Activated CD4-positive, alpha-beta T cell treated with anti-CD3 and anti-CD28 coated beads for 36 hours (primary cell): Measurements from ENCODE around the gene AQP1. TPM values are rescaled to one million over a fixed set of nuclear protein-coding genes. Genes with fewer than 3 reads are reported as not detected.

Source experiments
- ATAC-seq: fragments of 200-7000 bp; cut with Tn5 transposase; one replicate; pipeline ENCODE4 v1.10.0; 2021; ENCODE audit warnings: mild to moderate bottlenecking, moderate library complexity
- CTCF ChIA-PET: fragments of 350-600 bp; sonication (Branson Sonifier 250); formaldehyde crosslinking; loops from one replicate; lab custom pipeline; 2021; ENCODE audit warnings: antibody characterized with exemption; lab: Charles Lee
- POLR2A ChIA-PET: fragments of 350-600 bp; sonication (Branson Sonifier 250); formaldehyde crosslinking; loops from one replicate; lab custom pipeline; 2021; ENCODE audit warnings: antibody characterized with exemption, inconsistent platforms; lab: Charles Lee
- DNase-seq: peaks from one replicate; pipeline ENCODE4 v3.0.0-alpha.2; 2020
- H3K27ac Mint-ChIP-seq: one replicate; pipeline ENCODE4 v1.8.0; 2021; ENCODE audit warnings: mixed read lengths
- H3K27me3 Mint-ChIP-seq: one replicate; pipeline ENCODE4 v1.8.0; 2021; ENCODE audit warnings: mixed read lengths
- H3K36me3 Mint-ChIP-seq: one replicate; pipeline ENCODE4 v1.8.0; 2021; ENCODE audit warnings: low read depth, mixed read lengths
- H3K4me1 Mint-ChIP-seq: one replicate; pipeline ENCODE4 v1.8.0; 2021; ENCODE audit warnings: mixed read lengths
- H3K4me3 Mint-ChIP-seq: one replicate; pipeline ENCODE4 v1.8.0; 2021; ENCODE audit warnings: mild to moderate bottlenecking, moderate library complexity, mixed read lengths
- H3K9me3 Mint-ChIP-seq: one replicate; pipeline ENCODE4 v1.8.0; 2021; ENCODE audit warnings: low read depth, mixed read lengths
- intact Hi-C, 2 experiments: fragments of 100-400 bp; cut with DNase I in 1 of 2; cut with micrococcal nuclease in 1 of 2; formaldehyde crosslinking; loops; one replicate each; pipeline versions ENCODE4 v1.14.2 to v1.15.1; 2022 to 2024; cut with DNase I, micrococcal nuclease
- total RNA-seq, 2 experiments: library from RNA; stranded (reverse); gene quantifications; one replicate each; pipeline ENCODE4 v1.2.3, GENCODE V29; 2021

Gene AQP1
- total RNA-seq, 2 experiments from 2014 or later, result 0.16 to 0.25 TPM

- Mint-ChIP-seq H3K4me3 (no peak overlapping the region), H3K36me3 (no peaks in the 10 kb centered on the region), H3K27ac (no peak overlapping the region), H3K27me3 (no peaks in the 10 kb centered on the region), H3K4me1 (no peaks in the 10 kb centered on the region), H3K9me3 (no peaks in the 10 kb centered on the region)
- POLR2A ChIA-PET, result no interaction called here
- intact Hi-C loops, result no loop called here
- CTCF ChIA-PET, result no interaction called here
- ATAC-seq (no peak), DNase-seq (no peak)
These were observed 38.4 kb upstream of the AQP1 start for GRCh38 chr7:30873207-30873606.

DNA sequence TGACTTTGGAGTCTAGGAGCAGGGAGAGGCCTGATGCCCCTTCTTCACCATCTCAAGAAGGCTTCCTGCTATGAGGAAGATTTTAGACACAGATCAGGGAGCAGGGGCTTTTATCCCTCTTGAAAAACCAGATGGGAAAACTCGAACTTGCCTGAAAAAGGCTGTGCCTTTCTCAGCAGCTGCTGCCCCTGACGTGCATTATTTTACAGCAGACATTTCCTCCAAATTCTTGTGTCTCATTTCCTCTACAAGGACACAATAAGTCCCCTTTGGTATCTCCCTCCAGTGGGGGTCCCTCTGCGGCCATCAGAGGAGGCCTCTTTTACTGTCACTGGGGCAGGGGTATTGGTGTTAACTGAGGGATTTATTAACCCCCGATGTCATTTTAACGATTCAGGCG, 38.0 kb upstream of the AQP1 start:
- intact Hi-C loops, result no loop called here
- DNase-seq (no peak), ATAC-seq (no peak)
- ChIA-PET CTCF (interaction anchor here (1.5 kb wide), 1 partner anchor 261 kb away, joined by 3 read pairs; no protein-coding TSS in a partner anchor), POLR2A (no interaction called here)
- Mint-ChIP-seq H3K27me3 (no peaks in the 10 kb centered on the region), H3K27ac (no peak overlapping the region), H3K36me3 (no peaks in the 10 kb centered on the region), H3K9me3 (no peaks in the 10 kb centered on the region), H3K4me3 (no peak overlapping the region), H3K4me1 (no peaks in the 10 kb centered on the region)

GRCh38 chr7:30874656-30875302, 36.9 kb upstream of the AQP1 start:
- ATAC-seq (no peak), DNase-seq (no peak)
- ChIA-PET POLR2A (no interaction called here), CTCF (interaction anchor here (0.9 to 1.5 kb wide), 2 partner anchors 29 to 259 kb away, joined by 3 read pairs; no protein-coding TSS in a partner anchor)
- Mint-ChIP-seq H3K27me3 (no peaks in the 10 kb centered on the region), H3K9me3 (no peaks in the 10 kb centered on the region), H3K4me3 (no peak overlapping the region), H3K27ac (no peak overlapping the region), H3K4me1 (no peaks in the 10 kb centered on the region), H3K36me3 (no peaks in the 10 kb centered on the region)
- intact Hi-C loops, result no loop called here

- Mint-ChIP-seq H3K27me3 (no peaks in the 10 kb centered on the region), H3K36me3 (no peaks in the 10 kb centered on the region), H3K4me1 (no peaks in the 10 kb centered on the region), H3K9me3 (no peaks in the 10 kb centered on the region), H3K27ac (no peak overlapping the region), H3K4me3 (no peak overlapping the region)
- no peak for DNase-seq
- ChIA-PET CTCF (interaction anchor here (0.7 to 0.8 kb wide), 2 partner anchors 58 to 61 kb away, joined by 3 read pairs; no protein-coding TSS in a partner anchor), POLR2A (no interaction called here)
- ATAC-seq, result no peak
- intact Hi-C loops, result no loop called here
These were observed 34.5 kb upstream of the AQP1 start for GRCh38 chr7:30877015-30877769.

DNA sequence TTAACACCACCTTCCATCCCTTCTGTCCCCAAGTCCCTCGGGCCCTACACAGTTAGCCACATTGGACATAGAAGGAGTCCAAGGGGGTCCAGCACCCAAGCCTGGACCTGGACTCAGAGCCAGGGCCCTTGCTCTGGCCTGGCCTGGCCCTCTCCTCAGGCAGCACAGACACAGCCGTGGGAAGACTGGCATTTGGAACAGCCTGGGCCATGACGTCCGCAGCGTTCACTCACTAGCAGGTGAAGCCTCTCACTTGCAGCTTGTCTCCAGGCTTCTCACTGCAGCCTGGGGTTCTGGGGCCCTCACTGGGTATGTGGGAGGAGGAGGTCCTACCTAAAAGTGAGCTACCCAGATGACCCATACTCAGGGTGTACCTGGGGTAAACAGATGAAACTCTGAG, 33.7 kb upstream of the AQP1 start:
- Mint-ChIP-seq H3K27ac (no peak overlapping the region), H3K27me3 (no peaks in the 10 kb centered on the region), H3K9me3 (no peaks in the 10 kb centered on the region), H3K4me3 (no peak overlapping the region), H3K36me3 (no peaks in the 10 kb centered on the region), H3K4me1 (no peaks in the 10 kb centered on the region)
- intact Hi-C loops, result no loop called here
- ChIA-PET POLR2A (no interaction called here), CTCF (interaction anchor here (0.8 kb wide), 1 partner anchor 60 kb away, joined by 3 read pairs; no protein-coding TSS in a partner anchor)
- DNase-seq (no peak), ATAC-seq (no peak)

DNA sequence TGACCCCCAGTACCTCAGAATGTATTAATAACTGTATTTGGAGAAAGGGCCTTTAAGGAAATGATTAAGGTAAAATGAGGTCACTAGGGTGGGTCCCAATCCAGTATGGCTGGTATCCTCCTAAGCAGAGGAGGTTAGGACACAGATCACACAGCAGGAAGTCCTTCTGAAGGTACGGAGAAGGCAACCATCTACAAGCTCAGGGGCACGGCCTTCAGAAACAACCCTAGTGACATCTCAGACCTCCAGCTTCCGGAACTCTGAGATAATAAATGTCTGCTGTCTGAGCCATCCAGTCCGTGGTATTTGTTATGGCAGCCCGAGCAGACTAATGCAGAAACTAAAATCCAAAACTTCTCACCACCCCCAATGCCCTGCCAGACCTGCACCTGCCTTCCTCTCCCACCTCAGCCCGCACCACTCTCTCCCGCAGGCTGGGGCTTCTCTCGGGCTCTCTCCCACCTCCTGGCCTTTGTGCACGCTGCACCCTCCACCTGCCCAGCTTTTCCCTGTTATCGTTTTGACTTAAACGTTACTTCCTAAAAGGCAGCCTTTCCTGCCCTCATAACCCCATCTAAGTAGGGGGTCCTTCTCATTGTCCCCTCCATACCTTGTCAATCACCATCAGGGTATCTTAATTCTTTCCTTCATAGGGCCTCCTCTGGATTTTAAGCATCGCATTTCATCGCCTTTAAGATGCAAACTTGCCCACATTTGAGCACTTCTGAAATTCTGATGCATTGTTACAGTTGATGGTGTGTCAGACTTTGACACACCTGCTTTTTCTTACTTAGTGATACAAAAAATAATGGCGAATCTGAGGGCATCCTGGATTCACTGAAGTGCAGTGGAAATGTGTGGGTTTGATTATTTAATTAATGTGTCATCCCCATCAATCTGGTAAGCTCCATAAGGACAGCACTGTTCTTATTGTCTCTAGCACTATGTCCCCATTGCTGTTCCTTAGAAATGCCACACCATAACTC, 32.2 kb upstream of the AQP1 start:
- ChIA-PET CTCF (no interaction called here), POLR2A (no interaction called here)
- intact Hi-C loops, result no loop called here
- Mint-ChIP-seq H3K27me3 (no peaks in the 10 kb centered on the region), H3K36me3 (no peaks in the 10 kb centered on the region), H3K4me1 (no peaks in the 10 kb centered on the region), H3K9me3 (no peaks in the 10 kb centered on the region), H3K27ac (no peak overlapping the region), H3K4me3 (no peak overlapping the region)
- ATAC-seq (no peak), DNase-seq (no peak)

DNA sequence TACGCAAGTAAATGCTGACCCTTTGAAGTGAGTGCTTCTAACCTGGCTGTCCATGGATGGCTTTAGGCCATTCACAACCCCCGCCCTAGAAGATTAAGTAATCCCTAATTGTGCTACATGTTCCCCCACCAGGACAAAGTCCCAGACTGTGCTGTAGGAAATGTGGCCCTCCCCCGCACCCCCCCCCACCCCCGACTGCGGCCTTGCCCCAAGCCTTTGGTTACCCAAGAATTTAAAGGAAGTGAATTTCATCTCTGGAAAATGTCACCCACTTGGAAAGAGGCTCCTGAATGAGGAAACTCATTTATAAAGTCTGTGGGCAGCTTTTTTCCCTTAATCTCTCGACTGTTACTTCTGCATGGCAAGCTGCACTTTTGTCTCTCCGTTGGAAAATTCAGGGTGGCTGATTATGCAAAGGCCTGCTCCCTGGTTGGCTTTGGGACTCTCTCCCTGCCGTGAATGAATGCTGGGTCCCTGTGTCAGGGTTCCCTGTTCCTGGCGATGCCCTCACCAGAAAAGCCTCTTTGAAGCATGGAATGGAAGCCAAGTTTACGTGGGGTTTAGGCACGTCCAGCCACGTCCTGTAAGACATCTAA, 31.4 kb upstream of the AQP1 start:
- H3K4me3 Mint-ChIP-seq, result no peak overlapping the region
- H3K27me3 Mint-ChIP-seq, result no peaks in the 10 kb centered on the region
- H3K4me1 Mint-ChIP-seq, result no peaks in the 10 kb centered on the region
- DNase-seq (no peak), ATAC-seq (no peak)
- H3K36me3 Mint-ChIP-seq, result no peaks in the 10 kb centered on the region
- H3K9me3 Mint-ChIP-seq, result no peaks in the 10 kb centered on the region
- ChIA-PET CTCF (no interaction called here), POLR2A (no interaction called here)
- H3K27ac Mint-ChIP-seq, result no peak overlapping the region
- intact Hi-C loops, result no loop called here

GRCh38 chr7:30880941-30881340, 30.7 kb upstream of the AQP1 start:
- Mint-ChIP-seq H3K4me1 (no peaks in the 10 kb centered on the region), H3K4me3 (no peak overlapping the region), H3K27ac (no peak overlapping the region), H3K9me3 (no peaks in the 10 kb centered on the region), H3K36me3 (no peaks in the 10 kb centered on the region), H3K27me3 (no peaks in the 10 kb centered on the region)
- intact Hi-C loops, result no loop called here
- DNase-seq (no peak), ATAC-seq (no peak)
- POLR2A ChIA-PET, result no interaction called here
- CTCF ChIA-PET, result no interaction called here

- intact Hi-C loops, result no loop called here
- Mint-ChIP-seq H3K36me3 (no peaks in the 10 kb centered on the region), H3K27ac (no peak overlapping the region), H3K4me3 (no peak overlapping the region), H3K4me1 (no peaks in the 10 kb centered on the region), H3K27me3 (no peaks in the 10 kb centered on the region), H3K9me3 (no peaks in the 10 kb centered on the region)
- ChIA-PET POLR2A (no interaction called here), CTCF (no interaction called here)
- no peak for ATAC-seq
- no peak for DNase-seq
These were observed 30.2 kb upstream of the AQP1 start for GRCh38 chr7:30881448-30881847.

DNA sequence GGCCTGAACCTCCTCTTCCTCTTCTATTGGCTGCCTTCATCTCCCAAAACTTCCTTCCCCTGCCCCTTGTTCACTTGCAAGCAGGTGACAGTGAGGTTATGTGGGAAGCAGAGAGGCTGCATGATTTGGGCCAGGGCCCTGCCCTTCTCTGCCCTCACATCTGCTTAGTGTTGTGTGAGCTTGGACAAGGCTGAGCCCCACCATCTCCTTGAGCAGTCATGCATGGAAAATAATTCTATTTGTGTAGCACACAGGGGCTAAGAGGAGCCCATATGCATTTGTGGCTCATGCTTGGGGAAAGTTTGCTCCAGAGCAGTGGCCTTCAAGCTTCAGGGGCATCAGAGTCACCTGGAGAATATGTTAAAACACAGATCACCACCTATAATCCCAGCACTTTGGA, 26.8 kb upstream of the AQP1 start:
- H3K36me3 Mint-ChIP-seq, result no peaks in the 10 kb centered on the region
- no peak for DNase-seq
- ChIA-PET CTCF (no interaction called here), POLR2A (no interaction called here)
- H3K27ac Mint-ChIP-seq, result no peak overlapping the region
- ATAC-seq, result no peak
- no peaks in the 10 kb centered on the region for H3K4me1 Mint-ChIP-seq
- H3K27me3 Mint-ChIP-seq, result no peaks in the 10 kb centered on the region
- no peak overlapping the region for H3K4me3 Mint-ChIP-seq
- intact Hi-C loops, result no loop called here
- H3K9me3 Mint-ChIP-seq, result no peaks in the 10 kb centered on the region

DNA sequence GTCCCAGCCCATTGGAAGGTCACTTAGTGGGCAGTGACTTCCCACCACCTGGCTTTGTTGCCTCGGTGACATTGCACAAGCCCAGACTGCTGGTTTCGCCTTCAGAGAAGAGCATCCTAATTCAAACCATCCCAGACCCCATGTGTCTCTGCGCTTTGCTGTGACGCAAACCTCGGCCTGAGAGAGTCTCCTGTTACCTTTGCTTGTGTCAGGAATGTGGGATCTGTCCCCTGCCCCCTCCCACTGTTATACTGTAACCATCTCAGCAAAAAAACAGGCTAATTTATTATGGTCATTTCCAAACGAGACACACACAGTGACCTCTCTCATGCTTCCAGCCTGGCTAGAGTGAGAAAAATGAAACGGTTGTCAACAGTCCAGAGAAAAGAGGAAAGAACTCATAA, 25.0 kb upstream of the AQP1 start:
- DNase-seq (no peak), ATAC-seq (no peak)
- ChIA-PET POLR2A (no interaction called here), CTCF (no interaction called here)
- no peak overlapping the region for H3K27ac Mint-ChIP-seq
- intact Hi-C loops, result no loop called here
- no peaks in the 10 kb centered on the region for H3K27me3 Mint-ChIP-seq
- no peaks in the 10 kb centered on the region for H3K4me1 Mint-ChIP-seq
- H3K9me3 Mint-ChIP-seq, result peaks cover 7% of the 10 kb centered on the region
- H3K4me3 Mint-ChIP-seq, result no peak overlapping the region
- H3K36me3 Mint-ChIP-seq, result no peaks in the 10 kb centered on the region
